ENCODE measurements around the gene SNAP47.

SNAP47 gene

DNA sequence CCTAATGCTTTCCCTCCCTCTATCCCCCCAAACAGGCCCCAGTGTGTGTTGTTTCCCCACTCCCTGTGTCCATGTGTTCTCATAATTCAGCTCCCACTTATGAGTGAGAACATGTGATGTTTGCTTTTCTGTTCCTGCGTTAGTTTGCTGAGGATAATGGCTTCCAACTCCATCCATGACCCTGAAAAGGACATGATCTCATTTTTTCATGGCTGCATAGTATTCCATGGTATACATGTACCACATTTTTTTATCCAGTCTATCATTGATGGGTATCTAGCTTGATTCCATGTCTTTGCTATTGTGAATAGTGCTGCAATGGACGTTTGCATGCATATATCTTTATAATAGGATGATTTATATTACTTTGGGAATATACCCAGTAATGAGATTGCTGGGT is 89.0 kb downstream of the SNAP47 start:
- no peak for ATAC-seq
- TF ChIP-seq TOX (CRISPR knock-in tag; IDR thresholded peaks at IDR 0.05; ENCODE audit: borderline replicate concordance) (no peak), RARB (CRISPR knock-in tag; IDR thresholded peaks at IDR 0.05) (no peak), ISL1 (CRISPR knock-in tag; IDR thresholded peaks at IDR 0.05) (no peak), SNAI2 (CRISPR knock-in tag; IDR thresholded peaks at IDR 0.05) (no peak), BACH2 (CRISPR knock-in tag; IDR thresholded peaks at IDR 0.05; ENCODE audit: borderline replicate concordance) (no peak), ZFP30 (CRISPR knock-in tag; IDR thresholded peaks at IDR 0.05) (no peak), GLIS3 (CRISPR knock-in tag; IDR thresholded peaks at IDR 0.05) (no peak), TCF4 (CRISPR knock-in tag; IDR thresholded peaks at IDR 0.05; ENCODE audit: borderline replicate concordance) (no peak), OSR1 (CRISPR knock-in tag; IDR thresholded peaks at IDR 0.05) (no peak), ESRRG (CRISPR knock-in tag; IDR thresholded peaks at IDR 0.05) (no peak), ZNF565 (CRISPR knock-in tag; conservative IDR thresholded peaks at IDR 0.05; ENCODE audit: low read depth) (no peak), ZC3H10 (CRISPR knock-in tag; IDR thresholded peaks at IDR 0.05) (no peak), ZNF70 (CRISPR knock-in tag; IDR thresholded peaks at IDR 0.05) (no peak), ZFP3 (CRISPR knock-in tag; IDR thresholded peaks at IDR 0.05) (no peak)
- TF ChIP-seq, protein P1, sequence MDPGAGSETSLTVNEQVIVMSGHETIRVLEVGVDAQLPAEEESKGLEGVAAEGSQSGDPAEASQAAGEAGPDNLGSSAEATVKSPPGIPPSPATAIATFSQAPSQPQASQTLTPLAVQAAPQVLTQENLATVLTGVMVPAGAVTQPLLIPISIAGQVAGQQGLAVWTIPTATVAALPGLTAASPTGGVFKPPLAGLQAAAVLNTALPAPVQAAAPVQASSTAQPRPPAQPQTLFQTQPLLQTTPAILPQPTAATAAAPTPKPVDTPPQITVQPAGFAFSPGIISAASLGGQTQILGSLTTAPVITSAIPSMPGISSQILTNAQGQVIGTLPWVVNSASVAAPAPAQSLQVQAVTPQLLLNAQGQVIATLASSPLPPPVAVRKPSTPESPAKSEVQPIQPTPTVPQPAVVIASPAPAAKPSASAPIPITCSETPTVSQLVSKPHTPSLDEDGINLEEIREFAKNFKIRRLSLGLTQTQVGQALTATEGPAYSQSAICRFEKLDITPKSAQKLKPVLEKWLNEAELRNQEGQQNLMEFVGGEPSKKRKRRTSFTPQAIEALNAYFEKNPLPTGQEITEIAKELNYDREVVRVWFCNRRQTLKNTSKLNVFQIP (CRISPR knock-in tag; IDR thresholded peaks at IDR 0.05; ENCODE audit: borderline replicate concordance, low read depth), result no peak
- TF ChIP-seq, protein P2, sequence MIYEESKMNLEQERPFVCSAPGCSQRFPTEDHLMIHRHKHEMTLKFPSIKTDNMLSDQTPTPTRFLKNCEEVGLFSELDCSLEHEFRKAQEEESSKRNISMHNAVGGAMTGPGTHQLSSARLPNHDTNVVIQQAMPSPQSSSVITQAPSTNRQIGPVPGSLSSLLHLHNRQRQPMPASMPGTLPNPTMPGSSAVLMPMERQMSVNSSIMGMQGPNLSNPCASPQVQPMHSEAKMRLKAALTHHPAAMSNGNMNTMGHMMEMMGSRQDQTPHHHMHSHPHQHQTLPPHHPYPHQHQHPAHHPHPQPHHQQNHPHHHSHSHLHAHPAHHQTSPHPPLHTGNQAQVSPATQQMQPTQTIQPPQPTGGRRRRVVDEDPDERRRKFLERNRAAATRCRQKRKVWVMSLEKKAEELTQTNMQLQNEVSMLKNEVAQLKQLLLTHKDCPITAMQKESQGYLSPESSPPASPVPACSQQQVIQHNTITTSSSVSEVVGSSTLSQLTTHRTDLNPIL (CRISPR knock-in tag; IDR thresholded peaks at IDR 0.05; ENCODE audit: low read depth), result no peak
- TF ChIP-seq, protein P3, sequence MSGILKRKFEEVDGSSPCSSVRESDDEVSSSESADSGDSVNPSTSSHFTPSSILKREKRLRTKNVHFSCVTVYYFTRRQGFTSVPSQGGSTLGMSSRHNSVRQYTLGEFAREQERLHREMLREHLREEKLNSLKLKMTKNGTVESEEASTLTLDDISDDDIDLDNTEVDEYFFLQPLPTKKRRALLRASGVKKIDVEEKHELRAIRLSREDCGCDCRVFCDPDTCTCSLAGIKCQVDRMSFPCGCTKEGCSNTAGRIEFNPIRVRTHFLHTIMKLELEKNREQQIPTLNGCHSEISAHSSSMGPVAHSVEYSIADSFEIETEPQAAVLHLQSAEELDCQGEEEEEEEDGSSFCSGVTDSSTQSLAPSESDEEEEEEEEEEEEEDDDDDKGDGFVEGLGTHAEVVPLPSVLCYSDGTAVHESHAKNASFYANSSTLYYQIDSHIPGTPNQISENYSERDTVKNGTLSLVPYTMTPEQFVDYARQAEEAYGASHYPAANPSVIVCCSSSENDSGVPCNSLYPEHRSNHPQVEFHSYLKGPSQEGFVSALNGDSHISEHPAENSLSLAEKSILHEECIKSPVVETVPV (CRISPR knock-in tag; IDR thresholded peaks at IDR 0.05), result no peak
- TF ChIP-seq, protein P4, sequence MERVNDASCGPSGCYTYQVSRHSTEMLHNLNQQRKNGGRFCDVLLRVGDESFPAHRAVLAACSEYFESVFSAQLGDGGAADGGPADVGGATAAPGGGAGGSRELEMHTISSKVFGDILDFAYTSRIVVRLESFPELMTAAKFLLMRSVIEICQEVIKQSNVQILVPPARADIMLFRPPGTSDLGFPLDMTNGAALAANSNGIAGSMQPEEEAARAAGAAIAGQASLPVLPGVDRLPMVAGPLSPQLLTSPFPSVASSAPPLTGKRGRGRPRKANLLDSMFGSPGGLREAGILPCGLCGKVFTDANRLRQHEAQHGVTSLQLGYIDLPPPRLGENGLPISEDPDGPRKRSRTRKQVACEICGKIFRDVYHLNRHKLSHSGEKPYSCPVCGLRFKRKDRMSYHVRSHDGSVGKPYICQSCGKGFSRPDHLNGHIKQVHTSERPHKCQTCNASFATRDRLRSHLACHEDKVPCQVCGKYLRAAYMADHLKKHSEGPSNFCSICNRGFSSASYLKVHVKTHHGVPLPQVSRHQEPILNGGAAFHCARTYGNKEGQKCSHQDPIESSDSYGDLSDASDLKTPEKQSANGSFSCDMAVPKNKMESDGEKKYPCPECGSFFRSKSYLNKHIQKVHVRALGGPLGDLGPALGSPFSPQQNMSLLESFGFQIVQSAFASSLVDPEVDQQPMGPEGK (CRISPR knock-in tag; IDR thresholded peaks at IDR 0.05; ENCODE audit: borderline replicate concordance), result no peak

DNA sequence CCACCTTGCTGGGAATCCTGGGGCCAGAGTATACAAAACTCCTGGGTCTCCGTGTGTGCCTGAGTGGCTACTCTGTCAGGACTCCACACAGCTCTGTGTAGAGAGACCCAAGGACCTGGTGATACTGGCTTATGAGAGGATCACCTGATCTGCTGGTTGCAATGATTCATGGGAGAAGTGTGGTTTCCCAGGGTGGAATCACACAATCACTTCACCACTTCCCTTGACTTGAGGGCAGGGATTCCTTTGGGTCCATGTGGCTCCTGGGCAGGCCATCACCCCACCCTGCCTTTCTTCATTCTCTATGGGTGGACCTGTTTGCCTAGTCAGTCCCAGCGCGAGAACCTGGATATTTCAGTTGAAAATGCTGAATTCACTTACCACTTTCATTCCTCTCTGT is 93.6 kb downstream of the SNAP47 start:
- ATAC-seq, result no peak
- TF ChIP-seq GLIS3 (CRISPR knock-in tag; IDR thresholded peaks at IDR 0.05) (no peak), CSDC2 (CRISPR knock-in tag; IDR thresholded peaks at IDR 0.05) (no peak), SNAI2 (CRISPR knock-in tag; IDR thresholded peaks at IDR 0.05) (no peak), ARNTL (CRISPR knock-in tag; IDR thresholded peaks at IDR 0.05; ENCODE audit: borderline replicate concordance, low read depth) (no peak), ZFP3 (CRISPR knock-in tag; IDR thresholded peaks at IDR 0.05) (no peak), ISL1 (CRISPR knock-in tag; IDR thresholded peaks at IDR 0.05) (no peak), OSR1 (CRISPR knock-in tag; IDR thresholded peaks at IDR 0.05) (no peak), ZC3H10 (CRISPR knock-in tag; IDR thresholded peaks at IDR 0.05) (no peak), ZNF70 (CRISPR knock-in tag; IDR thresholded peaks at IDR 0.05) (no peak), ZNF565 (CRISPR knock-in tag; conservative IDR thresholded peaks at IDR 0.05; ENCODE audit: low read depth) (no peak), ESRRG (CRISPR knock-in tag; IDR thresholded peaks at IDR 0.05) (no peak), ZNF8 (CRISPR knock-in tag; IDR thresholded peaks at IDR 0.05) (no peak)
- TF ChIP-seq, protein P3 (CRISPR knock-in tag; IDR thresholded peaks at IDR 0.05), result no peak
- TF ChIP-seq, protein P5, sequence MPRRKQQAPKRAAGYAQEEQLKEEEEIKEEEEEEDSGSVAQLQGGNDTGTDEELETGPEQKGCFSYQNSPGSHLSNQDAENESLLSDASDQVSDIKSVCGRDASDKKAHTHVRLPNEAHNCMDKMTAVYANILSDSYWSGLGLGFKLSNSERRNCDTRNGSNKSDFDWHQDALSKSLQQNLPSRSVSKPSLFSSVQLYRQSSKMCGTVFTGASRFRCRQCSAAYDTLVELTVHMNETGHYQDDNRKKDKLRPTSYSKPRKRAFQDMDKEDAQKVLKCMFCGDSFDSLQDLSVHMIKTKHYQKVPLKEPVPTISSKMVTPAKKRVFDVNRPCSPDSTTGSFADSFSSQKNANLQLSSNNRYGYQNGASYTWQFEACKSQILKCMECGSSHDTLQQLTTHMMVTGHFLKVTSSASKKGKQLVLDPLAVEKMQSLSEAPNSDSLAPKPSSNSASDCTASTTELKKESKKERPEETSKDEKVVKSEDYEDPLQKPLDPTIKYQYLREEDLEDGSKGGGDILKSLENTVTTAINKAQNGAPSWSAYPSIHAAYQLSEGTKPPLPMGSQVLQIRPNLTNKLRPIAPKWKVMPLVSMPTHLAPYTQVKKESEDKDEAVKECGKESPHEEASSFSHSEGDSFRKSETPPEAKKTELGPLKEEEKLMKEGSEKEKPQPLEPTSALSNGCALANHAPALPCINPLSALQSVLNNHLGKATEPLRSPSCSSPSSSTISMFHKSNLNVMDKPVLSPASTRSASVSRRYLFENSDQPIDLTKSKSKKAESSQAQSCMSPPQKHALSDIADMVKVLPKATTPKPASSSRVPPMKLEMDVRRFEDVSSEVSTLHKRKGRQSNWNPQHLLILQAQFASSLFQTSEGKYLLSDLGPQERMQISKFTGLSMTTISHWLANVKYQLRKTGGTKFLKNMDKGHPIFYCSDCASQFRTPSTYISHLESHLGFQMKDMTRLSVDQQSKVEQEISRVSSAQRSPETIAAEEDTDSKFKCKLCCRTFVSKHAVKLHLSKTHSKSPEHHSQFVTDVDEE (CRISPR knock-in tag; IDR thresholded peaks at IDR 0.05), result no peak

Measured in SK-N-SH treated with all-trans-retinoic acid at 6 μM for 48 hours (cell line).